Kidney epithelial cell (primary cell): ENCODE data around the gene HPX. TPM values are rescaled to one million over a fixed set of nuclear protein-coding genes. Genes with fewer than 3 reads are reported as not detected.

Experiments
- DNase-seq: peaks from one replicate; pipeline ENCODE4 v3.0.0-alpha.2; 2010; ENCODE audit warnings: low read depth
- H3K27me3 ChIP-seq: 2 replicates; pipeline ENCODE4 v1.6.0; 2011; ENCODE audit warnings: low read length; ENCODE audit not compliant: control insufficient read depth, insufficient read depth
- H3K36me3 ChIP-seq: 2 replicates; pipeline ENCODE4 v1.5.1; 2011; ENCODE audit warnings: low read length; ENCODE audit not compliant: control insufficient read depth, insufficient read depth
- H3K4me3 ChIP-seq: 2 replicates; pipeline ENCODE4 v1.5.1; 2011; ENCODE audit warnings: low read depth, mild to moderate bottlenecking, control low read depth, low read length
- total RNA-seq: library from RNA; depleted of rRNA; stranded (reverse); fragments of >200 nt; gene quantifications from 2 replicates; pipeline ENCODE4 v1.2.3, GENCODE V29; 2015
- TF ChIP-seq, protein P1 (sequence below): IDR thresholded peaks from 2 replicates; pipeline ENCODE4 v1.5.1; 2011; ENCODE audit warnings: mild to moderate bottlenecking, moderate library complexity, low read length, control low read depth, inconsistent platforms; ENCODE audit not compliant: insufficient read depth, poor library complexity, severe bottlenecking

Gene HPX, protein sequence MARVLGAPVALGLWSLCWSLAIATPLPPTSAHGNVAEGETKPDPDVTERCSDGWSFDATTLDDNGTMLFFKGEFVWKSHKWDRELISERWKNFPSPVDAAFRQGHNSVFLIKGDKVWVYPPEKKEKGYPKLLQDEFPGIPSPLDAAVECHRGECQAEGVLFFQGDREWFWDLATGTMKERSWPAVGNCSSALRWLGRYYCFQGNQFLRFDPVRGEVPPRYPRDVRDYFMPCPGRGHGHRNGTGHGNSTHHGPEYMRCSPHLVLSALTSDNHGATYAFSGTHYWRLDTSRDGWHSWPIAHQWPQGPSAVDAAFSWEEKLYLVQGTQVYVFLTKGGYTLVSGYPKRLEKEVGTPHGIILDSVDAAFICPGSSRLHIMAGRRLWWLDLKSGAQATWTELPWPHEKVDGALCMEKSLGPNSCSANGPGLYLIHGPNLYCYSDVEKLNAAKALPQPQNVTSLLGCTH
- total RNA-seq: 0.13 and 0.34 TPM in 2 replicates

DNA sequence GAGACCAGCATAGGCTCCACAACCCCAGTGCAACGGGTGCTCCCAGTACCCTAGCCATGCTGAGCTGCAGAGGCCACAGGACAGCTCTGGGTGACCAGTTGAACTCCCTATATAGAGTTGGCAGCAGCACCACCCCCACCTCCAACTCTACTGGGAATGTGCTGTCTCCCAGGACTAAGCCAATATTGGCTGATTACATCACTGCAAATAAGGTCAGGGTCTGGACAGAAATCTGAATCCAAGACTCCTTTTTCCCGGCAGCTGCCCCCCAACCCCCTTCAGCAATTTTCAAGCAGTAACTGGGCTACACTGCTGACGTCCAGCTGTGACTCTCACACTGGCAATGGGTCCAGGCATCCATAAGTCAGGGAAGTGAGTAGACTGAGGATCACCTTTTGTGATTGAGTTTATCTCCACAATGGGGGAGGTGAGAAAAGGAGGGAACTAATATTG is at the start of gene HPX:
Gene HPX, minus strand, starts transcription at position 82 of the 453 bp plus-strand sequence. Its CDS starts 24 bp downstream, at position 58.
- H3K4me3 ChIP-seq: no peak within 1 kb of the TSS
- no peaks in the 10 kb centered on the region for H3K27me3 ChIP-seq
- DNase-seq: no peak
- H3K36me3 ChIP-seq: no peaks in the 10 kb centered on the region
- TF ChIP-seq, protein P1, sequence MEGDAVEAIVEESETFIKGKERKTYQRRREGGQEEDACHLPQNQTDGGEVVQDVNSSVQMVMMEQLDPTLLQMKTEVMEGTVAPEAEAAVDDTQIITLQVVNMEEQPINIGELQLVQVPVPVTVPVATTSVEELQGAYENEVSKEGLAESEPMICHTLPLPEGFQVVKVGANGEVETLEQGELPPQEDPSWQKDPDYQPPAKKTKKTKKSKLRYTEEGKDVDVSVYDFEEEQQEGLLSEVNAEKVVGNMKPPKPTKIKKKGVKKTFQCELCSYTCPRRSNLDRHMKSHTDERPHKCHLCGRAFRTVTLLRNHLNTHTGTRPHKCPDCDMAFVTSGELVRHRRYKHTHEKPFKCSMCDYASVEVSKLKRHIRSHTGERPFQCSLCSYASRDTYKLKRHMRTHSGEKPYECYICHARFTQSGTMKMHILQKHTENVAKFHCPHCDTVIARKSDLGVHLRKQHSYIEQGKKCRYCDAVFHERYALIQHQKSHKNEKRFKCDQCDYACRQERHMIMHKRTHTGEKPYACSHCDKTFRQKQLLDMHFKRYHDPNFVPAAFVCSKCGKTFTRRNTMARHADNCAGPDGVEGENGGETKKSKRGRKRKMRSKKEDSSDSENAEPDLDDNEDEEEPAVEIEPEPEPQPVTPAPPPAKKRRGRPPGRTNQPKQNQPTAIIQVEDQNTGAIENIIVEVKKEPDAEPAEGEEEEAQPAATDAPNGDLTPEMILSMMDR: no peak

DNA sequence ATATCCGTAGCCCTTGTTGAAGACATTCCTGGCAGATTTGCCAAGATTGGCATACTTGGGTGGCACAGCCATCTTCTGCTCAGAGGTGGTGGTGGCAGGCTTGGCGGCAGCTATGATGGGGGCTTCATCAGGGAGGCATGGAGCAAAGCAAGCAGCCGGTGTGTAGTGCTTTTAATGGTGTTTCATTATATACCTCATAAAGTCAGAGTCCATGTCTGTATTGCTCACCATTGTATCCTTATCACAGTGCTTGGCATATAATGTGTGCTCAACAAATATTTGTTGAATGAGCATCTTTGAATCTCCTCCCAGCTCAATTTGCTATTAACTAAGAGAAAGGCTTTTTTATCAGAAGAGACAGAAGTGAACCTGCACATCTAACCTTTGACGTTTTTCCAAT is 48.5 kb upstream of the HPX start:
- TF ChIP-seq, protein P1: no peak
- Histone ChIP-seq H3K27me3 (no peaks in the 10 kb centered on the region), H3K4me3 (no peak overlapping the region), H3K36me3 (no peaks in the 10 kb centered on the region)
- DNase-seq: no peak

DNA sequence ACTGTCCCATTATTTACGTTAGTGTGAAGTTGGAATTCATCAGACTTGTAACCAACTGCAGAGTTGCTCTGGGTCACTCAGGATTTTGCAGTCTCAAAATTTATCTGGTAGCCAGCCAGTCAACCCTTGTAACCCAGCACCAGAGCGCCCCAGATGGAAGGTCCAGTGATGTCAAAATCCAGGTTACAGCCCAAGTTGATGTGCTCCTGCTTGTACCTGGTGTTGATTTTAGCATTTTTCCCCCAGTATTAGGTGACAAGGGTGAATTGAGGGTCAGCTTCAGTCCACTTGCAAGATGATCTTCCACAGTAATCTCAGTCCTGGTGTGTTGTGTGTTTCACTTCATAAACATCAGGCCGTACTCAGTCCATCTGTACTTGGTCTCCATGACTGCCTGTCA is 48.0 kb upstream of the HPX start:
- H3K4me3 ChIP-seq: no peak overlapping the region
- H3K27me3 ChIP-seq: no peaks in the 10 kb centered on the region
- no peaks in the 10 kb centered on the region for H3K36me3 ChIP-seq
- no peak for DNase-seq
- TF ChIP-seq, protein P1: no peak

DNA sequence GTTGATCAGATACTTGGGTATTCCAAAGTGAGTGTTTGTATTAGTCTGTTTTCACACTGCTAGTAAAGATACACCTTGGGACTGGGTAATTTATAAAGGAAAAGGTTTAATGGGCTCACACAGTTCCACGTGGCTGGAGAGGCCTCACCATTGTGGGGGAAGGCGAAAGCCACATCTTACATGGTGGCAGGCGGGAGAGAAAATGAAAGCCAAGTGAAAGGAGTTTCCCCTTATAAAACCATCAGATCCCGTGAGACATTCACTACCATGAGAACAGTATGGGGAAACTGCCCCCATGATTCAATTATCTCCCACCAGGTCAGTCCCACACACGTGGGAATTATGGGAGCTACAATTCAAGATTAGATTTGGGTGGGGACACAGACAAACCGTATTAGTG is 47.6 kb upstream of the HPX start:
- no peaks in the 10 kb centered on the region for H3K27me3 ChIP-seq
- no peak overlapping the region for H3K4me3 ChIP-seq

DNA sequence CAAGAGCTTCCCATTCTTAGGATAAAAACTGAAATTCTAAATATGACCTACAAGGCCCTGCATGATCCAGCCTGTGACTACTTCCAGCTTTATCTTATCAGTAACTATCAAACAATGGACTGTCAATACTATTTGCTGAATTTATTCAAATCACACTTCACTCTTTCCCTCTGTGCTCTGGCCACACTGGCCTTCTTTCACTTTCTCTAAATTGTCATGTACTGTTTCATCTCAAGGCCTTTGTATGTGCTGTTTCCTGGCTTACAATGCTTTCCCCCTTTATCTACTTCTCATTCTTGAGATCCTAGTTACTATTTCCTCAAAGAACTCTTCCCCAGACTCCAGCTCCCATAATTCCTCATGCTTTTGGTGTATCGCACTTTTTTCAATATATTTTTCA is 46.2 kb upstream of the HPX start:
- no peak overlapping the region for H3K4me3 ChIP-seq
- DNase-seq: no peak
- TF ChIP-seq, protein P1: no peak
- no peaks in the 10 kb centered on the region for H3K36me3 ChIP-seq
- no peaks in the 10 kb centered on the region for H3K27me3 ChIP-seq

More for the DNA sequence above, 47.6 kb upstream of the HPX start:
- TF ChIP-seq, protein P1: no peak
- DNase-seq: no peak
- H3K36me3 ChIP-seq: no peaks in the 10 kb centered on the region

DNA sequence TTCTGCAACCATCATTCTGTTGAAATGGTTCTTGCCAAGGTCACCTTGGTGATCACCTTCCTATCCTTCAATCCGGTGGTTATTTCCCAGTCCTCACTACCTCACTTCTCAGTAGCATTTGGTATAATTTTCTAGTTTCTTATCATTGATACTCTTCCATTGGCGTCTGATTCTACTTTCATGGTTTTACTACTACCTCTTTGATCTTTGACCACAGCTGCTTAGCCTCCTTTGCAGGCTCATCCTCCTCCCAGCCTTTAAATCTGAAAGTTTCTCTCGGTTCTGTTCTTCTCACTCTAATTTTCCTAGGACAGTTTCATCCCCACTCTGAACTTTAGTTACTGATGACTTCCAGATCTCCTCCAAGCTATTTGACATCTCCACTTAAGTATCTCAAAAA is 45.5 kb upstream of the HPX start:
- Histone ChIP-seq H3K27me3 (no peaks in the 10 kb centered on the region), H3K4me3 (no peak overlapping the region), H3K36me3 (no peaks in the 10 kb centered on the region)
- DNase-seq: no peak
- TF ChIP-seq, protein P1: no peak
